Left renal pelvis (tissue), 4 donors: ENCODE measurements around the gene OTX1. TPM values are rescaled to one million over a fixed set of nuclear protein-coding genes. Genes with fewer than 3 reads are reported as not detected.

Source experiments
- DNase-seq, 4 donors: peaks; one replicate each; pipeline ENCODE4 v3.0.0-alpha.2; 2013; ENCODE audit warnings: low read depth in 4 of 4, low spot score in 3 of 4
- polyA plus RNA-seq, 4 donors: library from polyadenylated mRNA; unstranded; fragments of 120-200 nt; gene quantifications; one replicate each; pipeline ENCODE4 v1.2.1, GENCODE V29; 2013; ENCODE audit not compliant: insufficient read length in 4 of 4

Gene OTX1
- polyA plus RNA-seq, 4 donors = 0.08 TPM; not detected in 3

- DNase-seq = no peak
Measured at GRCh38 chr2:63046552-63046951, 4.1 kb upstream of the OTX1 start.

- no peak for DNase-seq
Measured at GRCh38 chr2:63046961-63047320, 3.7 kb upstream of the OTX1 start.

GRCh38 chr2:63047321-63048279, 3.0 kb upstream of the OTX1 start:
- no peak for DNase-seq

- no peak for DNase-seq
Measured at GRCh38 chr2:63048367-63049171, 2.1 kb upstream of the OTX1 start.

GRCh38 chr2:63049211-63049969, 1.2 kb upstream of the OTX1 start:
- DNase-seq = no peak

GRCh38 chr2:63049970-63050333, 678 bp upstream of the OTX1 start:
- DNase-seq = no peak

GRCh38 chr2:63051042-63051794, 588 bp downstream of the OTX1 start:
- no peak for DNase-seq

GRCh38 chr2:63051795-63052333, 1.2 kb downstream of the OTX1 start:
- DNase-seq = no peak

GRCh38 chr2:63052411-63053080, 1.9 kb downstream of the OTX1 start:
- DNase-seq = no peak

- DNase-seq = no peak
Measured at GRCh38 chr2:63053081-63053888, 2.7 kb downstream of the OTX1 start.

- DNase-seq = no peak
Measured at GRCh38 chr2:63053889-63054602, 3.4 kb downstream of the OTX1 start.

GRCh38 chr2:63054841-63055225, 4.2 kb downstream of the OTX1 start:
- DNase-seq = no peak

- no peak for DNase-seq
Measured at GRCh38 chr2:63055226-63056106, 4.8 kb downstream of the OTX1 start.

- DNase-seq = no peak
Measured at GRCh38 chr2:63056107-63057050, 5.7 kb downstream of the OTX1 start.

GRCh38 chr2:63057249-63058143, 6.9 kb downstream of the OTX1 start:
- no peak for DNase-seq
